HepG2 (cell line): ENCODE measurements around the gene NOP58.

Experiments
- CTCF ChIP-seq: sonication (generic); formaldehyde crosslinking; IDR thresholded peaks from 2 replicates; pipeline ENCODE4 v1.5.0; 2020; ENCODE audit warnings: mild to moderate bottlenecking, missing genetic modification reagents, moderate library complexity
- EZH2 ChIP-seq: conservative IDR thresholded peaks from 2 replicates; pipeline ENCODE4 v1.6.1; 2012; ENCODE audit warnings: mild to moderate bottlenecking, low read depth, low read length, moderate library complexity
- MLX ChIP-seq: IDR thresholded peaks from 2 replicates; pipeline ENCODE4 v1.6.1; 2016
- MTF1 ChIP-seq: sonication (generic); formaldehyde crosslinking; IDR thresholded peaks from 2 replicates; pipeline ENCODE4 v1.5.0; 2020; ENCODE audit warnings: missing genetic modification reagents
- SMYD3 ChIP-seq: sonication (generic); formaldehyde crosslinking; IDR thresholded peaks from 2 replicates; pipeline ENCODE4 v1.8.1; 2023; ENCODE audit warnings: mild to moderate bottlenecking, missing genetic modification reagents
- ZNF704 ChIP-seq: sonication (generic); formaldehyde crosslinking; IDR thresholded peaks from 2 replicates; pipeline ENCODE4 v1.8.1; 2023; ENCODE audit warnings: mild to moderate bottlenecking, inconsistent platforms, moderate library complexity, missing genetic modification reagents, borderline replicate concordance

- TF ChIP-seq ZNF704 = no peak
- TF ChIP-seq MLX (CRISPR knock-in tag) = no peak
- no peak for TF ChIP-seq CTCF (CRISPR knock-in tag)
- no peak for TF ChIP-seq EZH2
- TF ChIP-seq SMYD3 (CRISPR knock-in tag) = no peak
- no peak for TF ChIP-seq MTF1 (CRISPR knock-in tag)
Observed at GRCh38 chr2:202339071-202339870, 73.7 kb downstream of the NOP58 start.
